Stimulated activated CD4-positive, alpha-beta T cell treated with anti-CD3 and anti-CD28 coated beads, Interleukin-4, amount 100 ng/mL, for 48 hours (primary cell): Measurements from ENCODE around the gene GPR55.
"Not testable (repeated sequence)": the region's sequence is repeated elsewhere in the genome, so short reads cannot be mapped to it uniquely, and the experiment has no call there.

Experiments
- DNase-seq, 2 donors: peaks; one replicate each; pipeline ENCODE4 v3.0.0-alpha.2; 2020; ENCODE audit warnings: low read depth in 2 of 2

Gene GPR55

DNA sequence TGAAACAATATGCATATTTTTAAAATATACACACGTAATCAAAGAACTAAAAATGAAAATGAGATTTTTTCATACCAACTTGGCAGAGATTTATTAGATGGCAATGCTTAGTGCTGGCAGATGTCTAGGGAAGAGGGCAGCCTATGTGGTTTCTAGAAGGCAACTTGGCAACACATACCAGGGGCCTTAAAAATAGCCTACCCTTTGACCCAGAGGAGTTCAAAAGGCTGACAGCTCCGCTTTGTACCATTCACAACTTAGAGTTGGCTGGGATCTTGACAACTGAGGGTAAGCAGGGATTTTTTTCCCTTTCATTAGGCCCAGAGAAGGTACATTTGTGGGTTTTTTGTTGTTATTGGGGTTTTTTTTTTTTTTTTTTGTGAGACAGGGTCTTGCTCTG, 26.4 kb upstream of the GPR55 start:
- no peak for DNase-seq

GRCh38 chr2:230950874-230951339, 25.9 kb upstream of the GPR55 start:
- no peak for DNase-seq

DNA sequence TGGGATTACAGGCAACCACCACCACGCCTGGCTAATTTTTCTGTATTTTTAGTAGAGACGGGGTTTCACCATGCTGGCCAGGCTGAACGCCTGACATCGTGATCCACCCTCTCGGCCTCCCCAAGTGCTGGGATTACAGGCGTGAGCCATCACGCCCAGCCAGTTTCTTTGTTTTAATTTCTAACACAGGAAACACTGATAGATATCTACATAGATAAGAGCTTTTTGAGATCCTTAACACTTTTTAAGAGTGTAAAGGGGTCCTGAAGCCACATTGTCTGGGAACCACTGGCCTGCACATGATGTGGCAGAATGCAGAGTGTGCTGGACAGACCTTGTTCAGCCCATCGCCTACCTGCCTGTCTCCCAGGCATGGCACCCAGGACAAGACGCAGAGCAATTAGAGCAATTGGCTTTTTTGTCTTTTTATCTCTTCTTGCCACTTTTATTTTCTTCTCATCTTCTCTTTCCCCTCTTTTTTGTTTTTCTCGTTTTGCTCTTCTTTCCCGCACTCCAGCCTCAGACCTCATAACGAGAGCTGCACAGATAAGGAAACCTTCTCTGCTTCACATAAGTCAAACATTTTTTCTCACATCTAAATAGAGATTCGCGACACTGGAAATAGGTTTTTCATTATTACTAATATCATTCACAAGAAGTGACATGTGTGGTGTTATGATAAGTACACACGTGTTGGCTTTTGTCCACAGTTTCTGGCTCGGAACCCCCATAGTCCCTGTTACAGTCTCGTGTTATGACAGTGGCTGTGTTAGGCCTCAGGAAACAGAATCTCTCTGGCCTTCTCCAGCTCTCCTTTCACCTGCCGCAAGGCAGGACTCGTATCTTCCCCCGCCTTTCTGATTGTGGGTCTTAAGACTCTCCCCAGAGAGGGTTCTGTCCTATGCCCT, 25.2 kb upstream of the GPR55 start:
- peak in 1 of 2 donors; percentile 34 for DNase-seq

DNA sequence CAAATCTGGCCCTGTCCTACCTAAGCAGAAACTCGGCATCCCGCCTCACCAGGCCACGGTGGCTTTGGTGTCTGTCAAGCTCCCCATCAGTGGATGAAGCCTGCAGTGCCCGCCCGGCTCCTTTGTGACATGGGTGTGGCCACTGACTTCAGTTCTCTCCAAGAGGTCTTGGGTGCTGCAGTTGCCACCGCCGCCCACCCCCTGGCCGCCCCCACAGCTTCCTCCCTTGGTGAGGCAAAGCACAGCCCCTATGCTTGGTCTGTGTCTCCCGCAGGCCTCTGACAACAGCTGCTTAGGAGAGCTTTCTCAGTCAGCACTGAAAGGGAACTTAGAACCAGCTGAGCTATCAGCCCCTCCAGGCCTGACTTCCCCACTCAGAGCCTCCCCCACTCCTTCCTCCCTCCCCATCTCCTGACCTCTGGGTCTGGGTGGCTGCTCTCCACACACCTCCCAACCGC, 22.9 kb upstream of the GPR55 start:
- no peak for DNase-seq

DNA sequence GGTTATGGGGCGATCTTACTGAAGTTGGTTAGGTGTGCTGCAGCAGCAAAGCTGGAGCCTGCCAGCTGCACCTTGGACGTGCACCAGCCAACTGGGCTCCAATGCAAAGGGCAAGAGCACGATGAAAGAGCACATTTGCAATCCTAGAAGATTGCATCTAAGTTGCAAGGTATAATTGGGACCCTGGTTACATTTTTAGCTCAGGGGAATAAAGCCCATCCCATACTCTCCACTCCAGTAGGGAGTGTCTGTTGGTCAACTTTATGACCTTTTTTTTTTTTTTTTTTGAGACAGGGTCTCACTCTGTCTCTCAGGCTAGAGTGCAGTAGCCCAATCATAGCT, 22.2 kb upstream of the GPR55 start:
- no peak for DNase-seq

- DNase-seq = no peak
These were observed 21.6 kb upstream of the GPR55 start for GRCh38 chr2:230946429-230947234.

DNA sequence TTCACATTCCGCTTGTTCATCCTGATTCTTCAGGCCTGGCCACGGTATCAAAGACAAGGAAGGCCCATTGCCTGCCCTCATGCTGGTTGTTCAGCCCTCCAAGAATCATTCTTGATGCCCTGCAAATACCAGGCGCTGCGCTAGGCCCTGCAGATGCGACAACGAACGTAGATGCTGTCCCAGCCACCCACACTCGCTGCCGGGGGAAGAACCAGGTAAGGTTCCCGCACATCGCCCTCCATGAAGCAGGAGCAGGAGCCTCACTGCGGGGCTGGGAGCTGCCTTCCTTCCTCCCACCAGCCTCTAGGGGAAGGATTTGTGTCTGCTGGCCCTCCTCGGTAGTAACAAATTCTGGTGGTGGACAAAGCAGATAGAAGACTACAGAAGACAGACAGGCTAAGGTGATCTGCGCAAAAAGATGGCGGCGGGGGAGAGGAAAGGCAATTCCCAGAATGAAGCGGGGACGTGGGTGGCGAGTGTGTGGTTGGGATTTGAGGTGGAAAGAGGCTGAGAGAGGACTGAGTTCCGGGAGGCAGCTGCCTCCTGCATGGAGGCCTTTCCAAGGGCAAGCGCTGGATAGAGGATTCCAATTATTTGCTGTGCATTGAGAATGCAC, 19.8 kb upstream of the GPR55 start:
- DNase-seq = no peak

- peak in 1 of 2 donors; percentile 64 for DNase-seq
These were observed 19.1 kb upstream of the GPR55 start for GRCh38 chr2:230944123-230944653.

DNA sequence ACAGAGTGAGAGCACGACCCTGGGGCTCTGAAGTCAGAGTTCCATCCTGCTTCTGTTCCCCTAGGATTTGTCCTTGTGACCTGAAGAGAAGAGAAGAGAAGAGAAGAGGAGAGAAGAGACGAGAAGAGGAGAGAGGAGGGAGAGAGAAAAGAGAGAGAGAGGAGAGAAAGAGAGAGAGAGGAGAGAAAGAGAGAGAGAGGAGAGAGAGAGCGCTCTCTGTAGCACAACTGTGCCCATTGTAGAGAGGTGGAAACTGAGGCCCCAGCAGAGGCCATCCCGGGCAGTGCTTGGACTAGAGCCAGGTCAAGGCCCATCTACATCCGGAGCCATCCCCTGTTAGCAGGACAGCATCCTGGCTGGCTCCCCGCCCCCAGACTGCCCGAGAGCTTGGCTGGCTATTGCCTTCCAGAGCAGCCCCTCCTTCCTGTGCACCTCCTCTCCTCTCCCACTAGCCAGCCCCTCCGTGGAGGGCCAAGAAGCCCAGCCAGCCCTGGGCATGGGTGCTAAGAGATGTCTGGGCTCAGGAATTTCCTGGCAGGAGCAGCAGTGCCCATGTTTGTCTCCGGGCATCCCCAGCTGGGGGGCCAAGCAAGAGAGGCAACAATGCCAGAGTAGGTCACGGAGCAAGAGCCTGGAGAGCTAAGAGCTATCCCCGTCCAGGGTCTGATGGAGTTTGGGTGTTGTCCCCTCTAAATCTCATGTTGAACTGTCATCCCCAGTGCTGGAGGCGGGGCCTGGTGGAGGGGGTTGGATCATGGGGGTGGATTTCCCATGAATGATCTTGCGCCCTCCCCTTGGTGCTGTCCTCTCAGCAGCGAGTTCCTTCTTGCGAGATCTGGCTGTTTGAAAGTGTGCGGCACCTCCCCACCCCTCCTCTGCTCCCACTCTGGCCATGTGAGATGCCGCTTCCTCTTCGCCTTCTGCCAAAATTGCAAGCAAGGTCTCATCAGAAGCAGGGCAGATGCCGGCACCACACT, 18.2 kb upstream of the GPR55 start:
- peak; percentile 33 to 34 for DNase-seq

DNA sequence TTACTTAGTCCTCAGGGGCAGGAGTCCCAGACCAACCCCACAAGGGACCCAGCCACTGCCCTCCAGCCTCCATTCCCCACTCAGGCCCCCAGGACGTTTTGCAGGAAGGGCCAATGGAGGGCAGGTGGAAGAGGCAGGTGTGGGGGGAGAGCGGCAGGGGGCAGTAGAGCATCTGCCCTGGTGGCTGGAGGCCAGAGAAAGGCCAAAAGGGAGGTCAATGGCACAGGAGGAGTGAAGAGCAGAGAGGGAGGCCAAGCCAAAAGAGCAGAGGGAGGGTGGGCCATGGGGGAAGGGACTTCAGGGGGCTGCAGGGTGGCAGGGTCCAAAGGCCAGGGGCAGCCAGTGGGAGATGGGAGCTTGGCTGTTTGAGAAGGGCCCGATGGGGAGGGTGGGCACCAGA, 17.3 kb upstream of the GPR55 start:
- DNase-seq = no peak

DNA sequence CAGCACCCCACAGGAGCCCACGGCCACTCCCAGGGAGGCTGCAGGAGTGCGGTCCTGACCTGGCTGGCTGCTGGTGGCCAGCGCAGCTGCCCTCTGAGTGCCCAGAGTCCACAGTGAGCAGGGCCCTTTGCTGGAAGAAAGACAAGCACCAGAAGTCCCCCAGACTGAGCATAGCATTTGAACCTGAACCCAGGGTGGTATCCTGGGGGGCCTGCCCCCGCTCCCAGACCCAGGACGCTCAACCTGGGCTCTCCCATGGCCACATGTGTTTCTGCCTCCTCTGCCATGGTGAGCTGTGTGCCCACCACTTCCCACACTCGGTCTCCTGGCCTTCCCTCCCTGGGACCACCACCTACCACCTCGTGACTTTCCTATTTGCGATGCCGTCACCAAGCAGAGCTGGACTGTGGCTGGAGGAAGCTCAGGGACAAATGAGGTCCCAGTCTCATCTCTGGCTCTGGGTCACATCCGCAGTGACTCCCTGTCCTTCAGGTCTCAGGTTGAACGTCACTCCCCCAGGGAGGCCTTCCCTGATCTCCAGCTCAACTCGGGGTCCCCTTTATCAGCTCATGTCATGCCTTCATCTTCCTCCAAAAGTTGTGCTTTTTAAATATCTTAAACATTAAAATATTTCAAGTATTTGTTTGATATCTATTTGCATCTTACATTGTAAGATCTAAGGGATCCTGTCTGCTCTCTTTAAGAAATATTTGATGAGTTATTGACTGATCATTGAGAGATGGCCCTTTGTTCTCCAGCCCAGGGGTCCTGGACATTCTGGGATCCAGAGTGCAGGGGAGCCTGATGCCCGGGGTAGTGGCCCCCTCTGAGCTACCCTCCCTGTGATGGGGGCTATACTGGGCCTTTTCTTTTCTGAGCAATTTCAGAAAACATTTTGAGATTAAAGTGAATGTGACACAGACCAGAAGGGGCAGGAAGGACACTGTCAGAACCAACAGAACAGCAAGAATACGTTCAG, 16.4 kb upstream of the GPR55 start:
- no peak for DNase-seq

DNA sequence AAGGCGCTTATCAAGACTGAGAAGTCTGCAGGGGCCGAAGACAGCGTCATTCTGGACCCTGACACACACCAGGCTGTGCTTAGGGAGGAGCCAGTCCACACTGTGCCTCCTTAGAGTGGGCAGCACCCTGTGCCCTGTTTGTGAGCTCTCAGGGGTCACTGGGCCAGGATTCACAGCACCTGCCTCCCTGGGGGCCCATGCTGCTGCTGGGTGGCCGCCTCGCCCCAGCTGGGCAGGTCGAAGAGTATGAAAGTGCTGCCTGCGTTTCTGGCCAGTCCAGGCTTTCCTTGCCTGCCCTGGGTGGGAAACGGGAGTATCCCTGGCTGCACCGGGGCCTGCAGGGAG, 15.4 kb upstream of the GPR55 start:
- no peak for DNase-seq

- DNase-seq = no peak
These were observed 14.8 kb upstream of the GPR55 start for GRCh38 chr2:230939691-230940470.

DNA sequence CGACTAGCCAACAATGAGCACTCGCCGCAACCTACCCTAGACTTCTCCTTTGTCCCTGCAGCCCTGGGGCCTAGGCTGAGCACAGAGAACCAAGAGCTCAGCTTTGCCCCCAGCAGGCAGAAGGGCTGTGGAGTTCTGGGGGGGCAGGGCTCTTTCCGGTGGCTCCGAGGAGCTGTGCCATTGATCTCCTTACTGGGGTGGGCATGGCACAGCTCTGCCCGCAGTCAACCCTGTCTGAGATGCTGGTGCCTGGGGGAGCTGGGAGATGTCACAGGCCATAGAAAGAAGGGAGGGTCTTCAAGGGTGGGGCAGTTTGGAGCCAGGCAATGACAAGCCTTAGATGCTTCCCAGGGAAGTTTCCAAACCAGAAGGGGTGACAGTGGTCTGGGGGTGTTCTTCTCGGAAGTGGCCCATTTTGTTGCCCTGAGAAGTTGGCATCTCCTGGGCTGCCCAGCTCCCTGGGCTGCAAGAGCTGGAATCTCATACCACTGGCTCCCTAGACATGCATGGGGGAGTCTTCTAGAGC, 14.1 kb upstream of the GPR55 start:
- no peak for DNase-seq

GRCh38 chr2:230938516-230939065, 13.5 kb upstream of the GPR55 start:
- no peak for DNase-seq

- DNase-seq = no peak
These were observed 13.1 kb upstream of the GPR55 start for GRCh38 chr2:230938098-230938497.

DNA sequence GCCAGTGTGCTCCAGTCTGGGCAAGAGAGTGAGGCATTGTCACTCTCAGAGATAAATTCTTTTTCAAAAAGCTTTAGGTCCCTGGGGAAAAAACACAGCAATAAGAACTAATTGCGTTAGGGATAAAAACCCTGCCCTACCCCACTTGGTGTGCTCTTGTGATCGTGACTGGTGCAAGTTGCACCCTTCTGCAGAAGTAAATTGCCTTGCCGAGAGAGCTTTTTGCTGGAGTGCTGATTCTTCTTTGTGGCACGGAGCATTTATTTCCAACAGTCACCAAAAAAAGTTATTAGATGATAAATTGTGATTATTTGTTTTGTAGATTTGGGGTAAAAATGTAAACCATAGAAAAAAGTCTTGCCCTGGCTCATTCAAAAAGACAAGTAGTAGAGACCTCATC, 12.3 kb upstream of the GPR55 start:
- DNase-seq = no peak

- not testable (repeated sequence) for DNase-seq
These were observed 11.2 kb upstream of the GPR55 start for GRCh38 chr2:230936243-230936642.

DNA sequence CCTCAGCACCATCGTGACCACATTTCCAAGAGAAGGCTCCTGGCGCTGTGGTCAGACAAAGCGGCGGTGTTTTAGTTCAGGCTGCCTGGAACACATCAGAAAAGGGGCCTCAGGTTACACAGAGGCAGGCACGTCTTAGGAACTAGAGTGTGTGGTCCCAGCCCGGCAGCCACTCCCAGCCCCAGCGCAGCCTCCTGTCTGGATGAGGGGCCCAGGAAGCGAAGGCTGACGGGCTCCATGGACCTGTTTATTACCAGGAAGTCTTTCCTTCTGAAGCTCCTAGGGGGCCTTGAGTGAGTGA, 10.0 kb upstream of the GPR55 start:
- DNase-seq = no peak
